WTC11 (cell line): Measurements from ENCODE around the gene ADARB2. TPM values are rescaled to one million over a fixed set of nuclear protein-coding genes. Genes with fewer than 3 reads are reported as not detected.

ENCODE experiments used
- ATAC-seq: fragments of 200-7000 bp; cut with Tn5 transposase; 2 replicates; pipeline ENCODE4 v1.10.0; 2021; ENCODE audit warnings: mild to moderate bottlenecking, moderate library complexity
- CTCF ChIA-PET: fragments of 300-600 bp; sonication (Branson Sonifier 250); formaldehyde crosslinking; loops from one replicate; lab custom pipeline; 2021; ENCODE audit warnings: antibody characterized with exemption; lab: Charles Lee
- POLR2A ChIA-PET: fragments of 350-600 bp; sonication (Branson Sonifier 250); formaldehyde crosslinking; loops from one replicate; lab custom pipeline; 2021; ENCODE audit warnings: antibody characterized with exemption; lab: Charles Lee
- DNase-seq: peaks from one replicate; pipeline ENCODE4 v3.0.0; 2021; ENCODE audit warnings: low spot score
- H3K27ac Mint-ChIP-seq: 2 replicates; pipeline ENCODE4 v1.8.0; 2021; ENCODE audit warnings: mixed read lengths
- H3K27me3 Mint-ChIP-seq: 2 replicates; pipeline ENCODE4 v1.8.0; 2021; ENCODE audit warnings: low read depth, mild to moderate bottlenecking, moderate library complexity, mixed read lengths
- H3K36me3 Mint-ChIP-seq: 2 replicates; pipeline ENCODE4 v1.8.0; 2021; ENCODE audit warnings: mixed read lengths
- H3K4me1 Mint-ChIP-seq: 2 replicates; pipeline ENCODE4 v1.8.0; 2022; ENCODE audit warnings: mixed read lengths
- H3K4me3 Mint-ChIP-seq: 2 replicates; pipeline ENCODE4 v1.8.0; 2021; ENCODE audit warnings: mild to moderate bottlenecking, moderate library complexity, mixed read lengths
- H3K9me3 Mint-ChIP-seq: 2 replicates; pipeline ENCODE4 v1.8.0; 2021; ENCODE audit warnings: mixed read lengths
- FOXJ3 ChIP-seq: sonication (generic); formaldehyde crosslinking; IDR thresholded peaks from 2 replicates; pipeline ENCODE4 v1.9.0; 2021; ENCODE audit warnings: missing genetic modification reagents, mild to moderate bottlenecking, borderline replicate concordance
- FOXK1 ChIP-seq: sonication (generic); formaldehyde crosslinking; IDR thresholded peaks from 2 replicates; pipeline ENCODE4 v1.8.0; 2022; ENCODE audit warnings: mild to moderate bottlenecking, moderate library complexity, missing genetic modification reagents
- FOXP1 ChIP-seq: sonication (generic); formaldehyde crosslinking; IDR thresholded peaks from 2 replicates; pipeline ENCODE4 v1.8.0; 2022; ENCODE audit warnings: missing genetic modification reagents, mild to moderate bottlenecking, moderate library complexity, borderline replicate concordance
- GABPB1 ChIP-seq: sonication (generic); formaldehyde crosslinking; IDR thresholded peaks from 2 replicates; pipeline ENCODE4 v1.8.1; 2023; ENCODE audit warnings: mild to moderate bottlenecking, missing genetic modification reagents
- GRHL2 ChIP-seq: fragments of 250-450 bp; sonication (Bioruptor Pico); IDR thresholded peaks from 2 replicates; pipeline ENCODE4 v1.8.0; 2022; ENCODE audit warnings: mild to moderate bottlenecking, moderate library complexity; ENCODE audit not compliant: insufficient replicate concordance, severe bottlenecking
- HMGA2 ChIP-seq: fragments of 250-450 bp; sonication (Bioruptor Pico); IDR thresholded peaks from 2 replicates; pipeline ENCODE4 v1.4.0; 2021; ENCODE audit warnings: mild to moderate bottlenecking, moderate library complexity
- RELA ChIP-seq: sonication (generic); formaldehyde crosslinking; IDR thresholded peaks from 2 replicates; pipeline ENCODE4 v1.8.1; 2022; ENCODE audit warnings: missing genetic modification reagents, mild to moderate bottlenecking, borderline replicate concordance
- STAT6 ChIP-seq: sonication (generic); formaldehyde crosslinking; conservative IDR thresholded peaks from 2 replicates; pipeline ENCODE4 v1.8.1; 2023; ENCODE audit warnings: mild to moderate bottlenecking, low read depth, missing genetic modification reagents, moderate library complexity
- ZBTB21 ChIP-seq: sonication (generic); formaldehyde crosslinking; IDR thresholded peaks from 2 replicates; pipeline ENCODE4 v1.8.1; 2023; ENCODE audit warnings: mild to moderate bottlenecking, missing genetic modification reagents, borderline replicate concordance
- ZMAT4 ChIP-seq: fragments of 250-450 bp; sonication (Bioruptor Pico); IDR thresholded peaks from 2 replicates; pipeline ENCODE4 v1.9.0; 2021; ENCODE audit warnings: mild to moderate bottlenecking
- ZNF281 ChIP-seq: sonication (generic); formaldehyde crosslinking; IDR thresholded peaks from 2 replicates; pipeline ENCODE4 v1.8.0; 2023; ENCODE audit warnings: mild to moderate bottlenecking, missing genetic modification reagents
- ZNF416 ChIP-seq: fragments of 250-450 bp; sonication (Bioruptor Pico); IDR thresholded peaks from 2 replicates; pipeline ENCODE4 v1.9.0; 2021; ENCODE audit warnings: mild to moderate bottlenecking, inconsistent platforms
- ZNF423 ChIP-seq: fragments of 250-450 bp; sonication (Bioruptor Pico); IDR thresholded peaks from 2 replicates; pipeline ENCODE4 v2.1.2; 2022; ENCODE audit warnings: mild to moderate bottlenecking, moderate library complexity
- ZNF425 ChIP-seq: fragments of 250-450 bp; sonication (Bioruptor Pico); conservative IDR thresholded peaks from 2 replicates; pipeline ENCODE4 v1.9.0; 2021; ENCODE audit warnings: mild to moderate bottlenecking
- total RNA-seq: library from RNA; stranded (reverse); gene quantifications from 3 replicates; pipeline ENCODE4 v1.2.3, GENCODE V29; 2021
- TF ChIP-seq, protein P1 (sequence below): sonication (generic); formaldehyde crosslinking; IDR thresholded peaks from 2 replicates; pipeline ENCODE4 v1.8.1; 2023; ENCODE audit warnings: mild to moderate bottlenecking, missing genetic modification reagents
- TF ChIP-seq, protein P2 (sequence below): sonication (generic); formaldehyde crosslinking; IDR thresholded peaks from 2 replicates; pipeline ENCODE4 v1.8.1; 2023; ENCODE audit warnings: mild to moderate bottlenecking, missing genetic modification reagents, borderline replicate concordance
- TF ChIP-seq, protein P3 (sequence below): sonication (generic); formaldehyde crosslinking; IDR thresholded peaks from 2 replicates; pipeline ENCODE4 v1.8.0; 2022; ENCODE audit warnings: mild to moderate bottlenecking, missing genetic modification reagents

The ADARB2 gene
- total RNA-seq, 1 experiment from 2014 or later: 3.7 TPM

DNA sequence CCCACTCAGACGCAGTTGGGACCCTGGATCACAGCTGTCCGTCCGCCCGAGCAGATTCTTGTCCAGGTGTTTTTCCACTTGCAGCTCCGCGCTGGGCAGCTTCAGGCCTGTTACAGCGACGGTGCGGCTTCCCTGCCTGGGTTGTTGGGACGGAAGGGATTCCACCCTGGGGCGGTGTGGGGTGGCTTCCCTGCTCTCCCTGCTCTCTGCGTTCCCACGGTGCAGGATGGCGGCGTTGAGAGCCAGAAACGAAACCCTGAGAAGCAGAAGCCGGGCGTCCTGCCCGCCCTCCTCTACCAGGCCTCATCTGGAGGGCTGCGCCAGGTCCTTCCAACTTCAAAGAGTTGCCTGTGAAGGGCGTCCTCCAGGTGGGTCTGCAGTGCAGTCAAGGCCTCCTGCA lies 194.4 kb downstream of the ADARB2 start:
- H3K36me3 Mint-ChIP-seq: peaks cover under 1% of the 10 kb centered on the region
- ChIA-PET CTCF (no interaction called here), POLR2A (no interaction called here)

More for the DNA sequence above, 194.4 kb downstream of the ADARB2 start:
- no peak for TF ChIP-seq ZNF281 (CRISPR knock-in tag)
- no peak for TF ChIP-seq ZNF425
- no peak for TF ChIP-seq ZMAT4 (CRISPR knock-in tag)
- TF ChIP-seq ZNF423 (CRISPR knock-in tag): no peak
- TF ChIP-seq, protein P1, sequence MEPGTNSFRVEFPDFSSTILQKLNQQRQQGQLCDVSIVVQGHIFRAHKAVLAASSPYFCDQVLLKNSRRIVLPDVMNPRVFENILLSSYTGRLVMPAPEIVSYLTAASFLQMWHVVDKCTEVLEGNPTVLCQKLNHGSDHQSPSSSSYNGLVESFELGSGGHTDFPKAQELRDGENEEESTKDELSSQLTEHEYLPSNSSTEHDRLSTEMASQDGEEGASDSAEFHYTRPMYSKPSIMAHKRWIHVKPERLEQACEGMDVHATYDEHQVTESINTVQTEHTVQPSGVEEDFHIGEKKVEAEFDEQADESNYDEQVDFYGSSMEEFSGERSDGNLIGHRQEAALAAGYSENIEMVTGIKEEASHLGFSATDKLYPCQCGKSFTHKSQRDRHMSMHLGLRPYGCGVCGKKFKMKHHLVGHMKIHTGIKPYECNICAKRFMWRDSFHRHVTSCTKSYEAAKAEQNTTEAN: no peak
- TF ChIP-seq, protein P2, sequence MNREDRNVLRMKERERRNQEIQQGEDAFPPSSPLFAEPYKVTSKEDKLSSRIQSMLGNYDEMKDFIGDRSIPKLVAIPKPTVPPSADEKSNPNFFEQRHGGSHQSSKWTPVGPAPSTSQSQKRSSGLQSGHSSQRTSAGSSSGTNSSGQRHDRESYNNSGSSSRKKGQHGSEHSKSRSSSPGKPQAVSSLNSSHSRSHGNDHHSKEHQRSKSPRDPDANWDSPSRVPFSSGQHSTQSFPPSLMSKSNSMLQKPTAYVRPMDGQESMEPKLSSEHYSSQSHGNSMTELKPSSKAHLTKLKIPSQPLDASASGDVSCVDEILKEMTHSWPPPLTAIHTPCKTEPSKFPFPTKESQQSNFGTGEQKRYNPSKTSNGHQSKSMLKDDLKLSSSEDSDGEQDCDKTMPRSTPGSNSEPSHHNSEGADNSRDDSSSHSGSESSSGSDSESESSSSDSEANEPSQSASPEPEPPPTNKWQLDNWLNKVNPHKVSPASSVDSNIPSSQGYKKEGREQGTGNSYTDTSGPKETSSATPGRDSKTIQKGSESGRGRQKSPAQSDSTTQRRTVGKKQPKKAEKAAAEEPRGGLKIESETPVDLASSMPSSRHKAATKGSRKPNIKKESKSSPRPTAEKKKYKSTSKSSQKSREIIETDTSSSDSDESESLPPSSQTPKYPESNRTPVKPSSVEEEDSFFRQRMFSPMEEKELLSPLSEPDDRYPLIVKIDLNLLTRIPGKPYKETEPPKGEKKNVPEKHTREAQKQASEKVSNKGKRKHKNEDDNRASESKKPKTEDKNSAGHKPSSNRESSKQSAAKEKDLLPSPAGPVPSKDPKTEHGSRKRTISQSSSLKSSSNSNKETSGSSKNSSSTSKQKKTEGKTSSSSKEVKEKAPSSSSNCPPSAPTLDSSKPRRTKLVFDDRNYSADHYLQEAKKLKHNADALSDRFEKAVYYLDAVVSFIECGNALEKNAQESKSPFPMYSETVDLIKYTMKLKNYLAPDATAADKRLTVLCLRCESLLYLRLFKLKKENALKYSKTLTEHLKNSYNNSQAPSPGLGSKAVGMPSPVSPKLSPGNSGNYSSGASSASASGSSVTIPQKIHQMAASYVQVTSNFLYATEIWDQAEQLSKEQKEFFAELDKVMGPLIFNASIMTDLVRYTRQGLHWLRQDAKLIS (CRISPR knock-in tag): no peak
- TF ChIP-seq FOXJ3 (CRISPR knock-in tag): no peak
- no peak for TF ChIP-seq HMGA2
- TF ChIP-seq RELA: no peak
- TF ChIP-seq, protein P3, sequence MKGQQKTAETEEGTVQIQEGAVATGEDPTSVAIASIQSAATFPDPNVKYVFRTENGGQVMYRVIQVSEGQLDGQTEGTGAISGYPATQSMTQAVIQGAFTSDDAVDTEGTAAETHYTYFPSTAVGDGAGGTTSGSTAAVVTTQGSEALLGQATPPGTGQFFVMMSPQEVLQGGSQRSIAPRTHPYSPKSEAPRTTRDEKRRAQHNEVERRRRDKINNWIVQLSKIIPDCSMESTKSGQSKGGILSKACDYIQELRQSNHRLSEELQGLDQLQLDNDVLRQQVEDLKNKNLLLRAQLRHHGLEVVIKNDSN (CRISPR knock-in tag): no peak
- no peak for TF ChIP-seq GABPB1 (CRISPR knock-in tag)
- no peak for TF ChIP-seq ZBTB21 (CRISPR knock-in tag)
- TF ChIP-seq FOXK1 (CRISPR knock-in tag): no peak
- TF ChIP-seq GRHL2 (CRISPR knock-in tag): no peak
- no peak for TF ChIP-seq ZNF416 (CRISPR knock-in tag)
- no peak for TF ChIP-seq STAT6
- TF ChIP-seq FOXP1 (CRISPR knock-in tag): no peak
- Mint-ChIP-seq H3K27ac (no peak overlapping the region), H3K27me3 (no peaks in the 10 kb centered on the region), H3K4me1 (no peaks in the 10 kb centered on the region), H3K4me3 (no peak overlapping the region), H3K9me3 (peaks cover 5% of the 10 kb centered on the region)
- ATAC-seq (no peak), DNase-seq (peak; percentile 4)
